ENCODE data around the gene FHOD3.

DNA sequence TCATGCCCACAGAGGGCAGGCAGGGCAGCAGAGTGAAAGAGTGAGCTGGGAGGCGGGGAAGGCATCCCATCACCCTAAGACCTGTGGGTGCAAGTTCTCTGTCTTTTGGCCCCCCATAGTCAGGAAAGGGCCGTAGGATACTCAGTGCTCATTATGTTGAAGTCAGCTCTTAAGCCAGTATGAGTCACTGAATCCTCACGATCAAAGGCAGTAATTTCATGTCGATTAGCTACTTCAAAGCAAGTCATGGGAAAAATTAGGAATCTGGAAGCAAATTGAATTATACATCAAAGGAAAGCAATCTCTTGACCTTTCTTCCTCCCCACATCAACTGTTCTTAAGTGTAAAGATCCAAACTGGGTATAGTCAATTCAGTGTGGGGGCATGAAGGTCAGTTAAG lies 178.9 kb downstream of the FHOD3 start:
- TF ChIP-seq CTCF (conservative IDR thresholded peaks at IDR 0.05; ENCODE audit: low read length): no peak
- TF ChIP-seq EZH2phosphoT487 (IDR thresholded peaks at IDR 0.05; ENCODE audit: borderline replicate concordance): no peak
